Renal pelvis (tissue), 4 donors: ENCODE data around the gene HES6. TPM values are rescaled to one million over a fixed set of nuclear protein-coding genes. Genes with fewer than 3 reads are reported as not detected.
"Not testable (repeated sequence)": the region's sequence is repeated elsewhere in the genome, so short reads cannot be mapped to it uniquely, and the experiment has no call there.

Experiments used
- DNase-seq: peaks from one replicate; pipeline ENCODE4 v3.0.0-alpha.2; 2013
- polyA plus RNA-seq, 3 donors: library from polyadenylated mRNA; unstranded; fragments of 120-200 nt; gene quantifications; one replicate each; pipeline ENCODE4 v1.2.1, GENCODE V29; 2013; ENCODE audit not compliant: insufficient read length in 3 of 3

Gene HES6
- polyA plus RNA-seq, 3 donors = 8.5 to 10.4 (median 9.2) TPM

DNA sequence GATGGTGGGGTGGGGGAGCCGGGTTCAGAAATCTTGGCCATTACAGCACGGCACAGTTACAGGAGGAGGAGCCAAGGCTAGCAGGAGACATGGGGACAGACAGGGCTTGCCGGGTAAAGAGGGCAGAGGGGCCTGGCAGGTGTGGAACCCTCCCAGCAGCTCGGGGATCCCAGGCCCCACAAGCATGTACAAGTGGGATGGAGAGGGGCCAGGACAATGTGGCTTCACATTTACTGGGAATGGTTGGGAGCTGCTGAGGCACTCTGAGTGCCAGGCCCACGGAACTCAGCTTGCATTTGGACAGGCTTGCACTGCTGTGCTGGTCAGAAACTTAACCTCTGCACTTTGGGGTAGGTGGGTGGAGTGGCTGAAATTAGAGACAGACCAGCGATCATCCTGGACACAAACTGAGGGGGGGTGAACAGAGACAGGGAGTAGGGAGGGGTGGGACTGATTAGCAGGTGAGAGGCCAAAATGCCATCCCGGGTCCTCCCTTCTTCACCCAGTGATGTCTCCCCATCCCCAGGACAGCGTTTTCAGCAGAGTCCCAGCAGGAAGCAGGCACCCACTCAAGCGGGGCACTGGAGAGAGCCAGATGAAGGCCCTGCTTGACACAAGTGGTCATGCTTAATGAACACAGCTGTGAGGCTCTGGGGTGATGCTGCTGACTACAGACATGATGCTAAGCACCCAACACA, 38.9 kb upstream of the HES6 start:
- no peak for DNase-seq

DNA sequence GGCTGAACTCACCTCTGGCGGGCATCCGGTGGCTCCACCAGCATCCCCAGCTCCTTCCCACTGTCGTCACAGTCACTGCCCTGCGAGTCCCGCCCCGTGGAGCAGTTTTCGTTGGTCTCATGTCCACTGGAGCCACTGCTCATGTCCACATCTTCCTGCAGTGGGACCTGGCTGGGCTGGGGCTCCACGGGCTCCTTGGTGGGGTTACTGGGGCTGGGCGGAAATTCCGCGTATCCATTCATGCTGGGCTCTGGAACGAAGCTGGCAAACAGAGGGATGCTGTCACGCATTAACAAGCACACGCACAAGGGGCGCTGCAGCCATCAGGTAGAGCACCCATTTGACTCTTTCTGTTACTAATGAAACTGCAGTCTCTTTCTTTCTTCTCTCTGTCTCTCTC, 37.9 kb upstream of the HES6 start:
- DNase-seq = no peak

DNA sequence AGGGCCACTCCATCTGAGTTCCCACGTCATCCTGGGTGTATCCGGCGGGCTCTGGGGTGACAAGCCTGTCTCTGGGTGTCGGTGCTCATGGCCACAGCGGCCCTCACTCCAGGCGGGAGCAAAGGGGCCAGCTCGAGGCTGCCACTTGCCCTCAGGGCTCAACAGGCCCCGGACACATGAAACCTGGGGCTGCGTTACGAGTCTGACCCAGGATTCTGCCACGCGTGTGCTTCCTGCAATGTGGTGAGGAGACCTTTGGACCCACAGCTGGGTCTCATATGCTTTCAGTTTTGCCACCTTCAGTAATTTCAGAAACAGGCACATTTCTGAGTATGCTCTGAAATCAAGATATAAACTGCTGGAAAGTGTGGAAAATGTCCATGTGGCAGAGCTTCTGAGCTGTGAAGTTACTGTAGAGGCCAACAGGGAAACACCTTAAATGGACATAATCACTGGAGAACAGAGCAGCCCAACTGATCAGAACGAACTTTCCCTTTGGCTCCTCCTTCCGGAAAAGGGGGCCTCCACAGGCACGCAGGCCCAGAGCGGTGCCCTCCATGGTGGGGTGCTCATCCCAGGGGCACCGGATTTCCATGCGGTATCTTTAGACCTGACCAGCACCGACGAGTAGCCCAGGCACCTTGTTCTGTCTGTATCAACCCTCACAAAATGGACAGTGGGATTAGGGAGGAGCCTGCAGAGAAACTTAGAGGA, 34.5 kb upstream of the HES6 start:
- no peak for DNase-seq

DNA sequence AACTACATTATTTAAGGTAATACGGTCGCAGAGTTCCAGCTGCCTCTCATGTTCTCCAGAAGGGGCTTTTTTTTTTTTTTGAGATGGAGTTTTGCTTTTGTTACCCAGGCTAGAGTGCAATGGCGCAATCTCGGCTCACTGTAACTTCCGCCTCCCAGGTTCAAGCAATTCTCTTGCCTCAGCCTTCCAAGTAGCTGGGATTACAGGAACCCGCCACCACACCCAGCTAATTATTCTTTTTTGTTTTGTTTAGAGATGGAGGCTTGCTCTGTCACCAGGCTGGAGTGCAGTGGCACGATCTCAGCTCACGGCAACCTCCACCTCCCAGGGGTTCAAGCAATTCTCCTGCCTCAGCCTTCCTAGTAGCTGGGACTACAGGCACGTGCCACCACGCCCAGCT, 33.6 kb upstream of the HES6 start:
- not testable (repeated sequence) for DNase-seq

DNA sequence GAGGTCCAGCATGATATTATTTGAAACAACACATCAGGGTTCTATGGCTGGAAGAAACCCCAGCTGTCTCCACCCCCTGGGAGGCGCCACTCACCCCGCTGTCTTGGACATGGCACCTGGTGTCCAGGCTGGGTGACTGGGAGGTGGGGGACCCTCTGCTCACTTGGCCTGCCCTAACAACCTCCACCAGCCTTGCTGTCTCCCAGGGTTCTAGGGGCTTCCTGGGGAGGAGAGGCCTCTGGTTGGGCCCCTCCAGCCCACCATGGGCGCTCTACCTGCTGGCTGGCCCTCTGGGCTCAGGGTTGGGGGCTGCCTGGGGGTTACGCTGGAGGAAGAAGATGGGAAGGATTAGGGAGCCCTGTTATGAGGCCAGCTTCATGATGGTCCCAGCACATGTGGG, 32.3 kb upstream of the HES6 start:
- no peak for DNase-seq

DNA sequence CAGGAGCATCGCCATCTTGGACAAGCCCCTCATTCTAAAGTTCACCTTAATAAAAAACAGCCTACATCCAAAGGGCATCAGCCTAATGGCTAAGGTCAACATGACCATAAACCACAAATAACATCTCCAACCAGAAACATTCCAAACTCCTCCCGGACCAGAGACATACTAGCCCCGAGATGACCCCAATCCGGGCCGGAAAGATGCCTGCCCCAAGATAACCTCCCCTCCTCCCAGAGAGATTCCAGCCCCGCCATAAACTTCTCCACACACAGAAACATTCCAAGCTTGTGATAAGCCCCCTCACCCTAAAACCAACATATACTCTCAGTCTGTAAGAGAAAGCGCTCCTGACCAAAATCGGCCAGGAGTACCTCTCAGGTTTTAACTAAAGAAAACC, 31.8 kb upstream of the HES6 start:
- DNase-seq = not testable (repeated sequence)

DNA sequence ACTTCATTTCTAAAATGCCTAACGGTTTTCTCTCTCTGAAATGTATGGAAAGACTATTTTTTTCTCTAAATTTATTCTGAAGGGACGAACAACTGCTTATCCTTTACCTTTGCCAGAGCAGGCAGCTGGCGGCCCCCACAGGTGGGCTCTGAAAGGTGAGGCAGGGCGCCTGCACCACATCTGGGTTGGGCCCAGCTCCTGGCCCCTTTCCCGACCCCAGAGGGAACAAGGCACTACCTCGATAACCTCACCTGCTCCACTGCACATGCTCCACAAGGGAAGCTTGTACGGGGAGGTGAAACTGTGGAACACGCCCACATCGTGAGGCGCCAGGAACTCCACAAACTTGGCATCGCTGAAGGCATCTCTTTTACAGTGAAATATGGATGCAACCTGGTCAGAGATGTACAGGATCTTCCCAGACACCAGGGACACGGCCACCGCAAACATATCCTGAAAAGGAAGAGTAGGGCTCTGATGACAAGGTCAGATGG, 31.3 kb upstream of the HES6 start:
- DNase-seq = no peak

DNA sequence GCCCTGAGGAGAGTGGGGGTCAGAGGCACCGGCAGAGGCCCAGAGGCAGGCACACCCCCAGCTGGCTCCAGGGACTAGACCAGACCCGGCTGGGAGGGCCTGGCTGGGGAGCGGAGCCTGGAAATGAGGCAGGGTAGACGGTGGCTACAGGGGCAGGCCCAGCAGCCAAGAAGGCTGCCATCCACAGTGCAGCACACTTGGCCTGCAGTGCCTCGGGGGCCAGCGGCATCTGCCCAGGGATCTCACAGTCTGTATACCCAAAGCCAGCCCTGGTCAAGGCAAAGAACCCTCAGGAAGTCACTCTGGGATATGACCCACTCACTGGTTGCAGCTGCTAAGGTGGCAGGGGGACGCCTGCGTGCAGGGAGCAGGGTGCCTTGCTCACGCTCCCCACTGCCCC, 30.8 kb upstream of the HES6 start:
- no peak for DNase-seq

DNA sequence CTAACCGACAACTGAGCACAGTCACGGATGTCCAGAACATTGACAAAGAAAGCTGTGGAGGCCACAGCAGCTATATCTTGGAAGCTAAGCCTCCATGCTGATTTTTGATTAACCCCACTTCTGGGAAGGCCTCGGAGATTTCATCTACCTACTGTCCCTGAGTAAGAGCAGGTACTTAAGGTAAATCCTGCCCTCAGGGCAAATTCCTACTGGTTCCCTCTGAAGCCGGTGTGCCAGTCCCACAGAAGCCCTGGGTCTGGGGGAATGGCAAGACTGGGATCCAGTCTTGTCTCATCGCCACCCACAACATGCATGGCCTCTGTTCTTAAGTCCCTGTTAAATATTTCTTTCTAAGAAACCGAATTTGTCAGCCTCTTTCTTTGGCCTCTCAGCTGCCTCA, 29.9 kb upstream of the HES6 start:
- no peak for DNase-seq

DNA sequence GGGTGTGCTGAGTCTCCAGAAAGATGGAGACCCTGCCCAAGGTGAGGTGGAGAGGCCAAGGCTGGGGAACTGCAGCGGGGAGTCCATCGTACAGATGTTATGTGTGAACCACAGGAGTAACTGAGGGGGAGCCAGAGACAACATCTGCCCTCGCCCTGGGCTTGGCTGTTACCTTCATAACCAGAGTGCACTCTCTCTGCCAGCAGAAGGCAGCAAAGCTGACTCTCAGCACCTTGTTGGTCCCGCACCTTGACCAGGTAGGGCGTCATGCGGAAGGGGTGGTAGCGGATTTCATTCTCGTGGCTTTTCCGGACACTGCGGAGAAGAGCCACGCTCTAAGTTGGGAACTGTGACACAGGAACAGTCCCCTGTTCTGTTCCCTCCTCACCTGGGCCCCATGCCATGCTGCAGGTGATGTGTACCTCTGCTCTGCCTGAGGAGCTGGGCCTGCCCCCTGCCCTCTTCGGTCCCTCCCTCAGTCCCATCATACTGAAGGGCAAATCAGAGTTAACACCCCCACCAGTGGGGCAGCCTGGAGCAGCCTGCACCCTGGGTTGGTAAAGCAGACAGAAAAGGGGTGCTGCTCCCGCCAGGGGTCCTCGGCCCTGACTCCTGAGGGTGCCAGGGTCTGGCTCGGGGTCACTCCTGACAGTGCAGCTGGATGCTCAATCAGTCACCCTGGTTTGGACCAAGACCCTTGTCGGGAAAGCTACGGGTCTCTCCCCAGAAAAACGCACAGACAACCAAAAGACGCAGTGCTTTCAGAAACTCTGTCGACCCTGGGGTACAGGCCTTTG, 28.2 kb upstream of the HES6 start:
- no peak for DNase-seq

DNA sequence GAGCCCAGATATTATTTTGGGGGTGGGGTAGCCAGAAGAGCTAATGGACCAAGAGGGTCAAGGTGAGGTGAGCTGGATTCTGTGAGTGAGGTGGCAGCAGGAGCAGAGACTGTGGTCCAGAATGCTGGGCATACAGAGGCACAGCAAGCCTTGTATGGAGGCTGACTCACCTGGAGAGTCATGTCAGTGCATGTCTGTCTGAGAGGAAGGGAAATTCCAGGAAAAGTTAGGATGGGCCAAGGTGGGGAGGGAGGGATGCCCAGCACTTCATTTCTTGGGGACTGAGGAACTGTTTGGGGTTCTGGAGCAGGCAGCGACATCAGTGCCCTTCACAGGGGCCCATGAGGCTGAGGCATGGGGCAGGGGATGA, 27.5 kb upstream of the HES6 start:
- DNase-seq = no peak

DNA sequence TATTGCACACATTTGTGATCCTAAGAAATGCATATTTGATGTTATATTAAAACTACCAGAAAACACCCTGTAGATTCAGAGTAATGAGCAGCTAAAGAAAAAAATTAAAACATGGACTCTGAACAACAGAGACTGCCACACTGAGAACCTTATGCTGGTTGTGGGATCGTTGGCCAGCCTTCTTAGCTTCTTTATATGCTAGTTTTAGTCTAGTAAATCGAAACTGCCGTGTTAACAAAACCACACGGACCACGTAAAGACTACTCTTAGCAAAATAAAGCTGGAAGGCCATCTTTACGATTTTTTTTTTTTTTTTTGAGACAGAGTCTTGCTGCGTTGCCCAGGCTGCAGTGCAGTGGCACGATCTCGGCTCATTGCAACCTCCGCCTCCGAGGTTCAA, 25.8 kb upstream of the HES6 start:
- no peak for DNase-seq

DNA sequence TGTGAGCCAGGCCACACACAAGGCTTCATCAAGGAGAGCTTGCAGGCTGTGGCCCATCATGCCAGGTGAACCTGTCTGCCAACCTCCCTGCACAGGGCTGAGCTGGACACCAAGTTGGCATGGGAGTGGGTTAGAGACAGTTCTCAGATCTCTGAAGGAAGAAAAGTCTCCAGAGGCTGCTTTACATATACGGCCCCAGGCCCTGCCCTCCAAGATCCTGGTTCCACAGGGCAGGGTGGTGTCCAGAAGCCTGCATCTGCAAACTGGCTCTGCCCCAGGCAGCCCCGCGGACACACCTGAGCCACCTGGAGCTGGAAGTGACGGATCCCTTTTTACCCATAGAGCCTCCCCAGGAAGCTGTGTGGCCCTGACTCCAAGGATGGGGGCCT, 24.2 kb upstream of the HES6 start:
- DNase-seq = no peak

DNA sequence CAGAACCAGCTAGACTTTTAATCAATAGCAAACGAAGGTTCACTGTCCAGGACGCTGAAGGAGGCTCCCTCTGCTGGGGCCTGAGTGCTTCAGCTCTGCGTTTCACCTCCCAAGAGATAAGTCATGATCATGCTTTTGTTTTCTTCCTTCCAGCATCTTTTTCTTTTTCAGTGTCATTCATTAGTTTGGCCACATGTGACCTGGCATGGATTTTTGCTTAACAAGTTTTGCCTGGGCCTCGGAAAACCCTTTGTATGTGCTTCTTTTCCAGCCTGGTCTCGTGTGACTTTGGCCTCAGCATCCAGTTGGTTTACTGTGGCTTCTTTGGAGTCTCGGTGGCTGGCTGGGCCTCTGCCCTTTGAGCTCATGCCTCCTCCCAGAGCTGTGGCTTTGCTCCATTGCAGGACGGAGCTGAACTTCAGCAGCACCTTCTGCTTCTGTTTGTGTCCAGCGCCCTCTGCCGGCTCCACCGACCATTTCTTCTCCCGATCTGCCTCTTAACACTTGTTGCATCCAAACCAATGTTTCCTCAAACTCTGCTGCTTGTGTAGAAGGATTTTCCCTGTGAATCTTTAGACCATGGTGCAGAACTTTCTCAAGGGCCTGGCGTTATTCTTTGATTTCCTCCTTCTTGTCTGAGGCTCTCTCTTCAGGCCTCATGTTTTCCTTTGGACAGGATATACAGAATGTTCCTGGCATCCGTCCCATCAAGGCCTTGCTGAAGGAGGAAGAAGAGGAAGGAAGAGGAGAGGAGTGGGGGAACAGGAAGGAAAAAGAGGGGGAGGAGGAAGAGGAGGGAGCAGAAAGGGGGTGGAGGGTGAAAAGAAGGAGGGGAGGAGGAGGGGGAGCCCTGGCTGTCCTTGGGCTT, 23.6 kb upstream of the HES6 start:
- peak; percentile 90 for DNase-seq

DNA sequence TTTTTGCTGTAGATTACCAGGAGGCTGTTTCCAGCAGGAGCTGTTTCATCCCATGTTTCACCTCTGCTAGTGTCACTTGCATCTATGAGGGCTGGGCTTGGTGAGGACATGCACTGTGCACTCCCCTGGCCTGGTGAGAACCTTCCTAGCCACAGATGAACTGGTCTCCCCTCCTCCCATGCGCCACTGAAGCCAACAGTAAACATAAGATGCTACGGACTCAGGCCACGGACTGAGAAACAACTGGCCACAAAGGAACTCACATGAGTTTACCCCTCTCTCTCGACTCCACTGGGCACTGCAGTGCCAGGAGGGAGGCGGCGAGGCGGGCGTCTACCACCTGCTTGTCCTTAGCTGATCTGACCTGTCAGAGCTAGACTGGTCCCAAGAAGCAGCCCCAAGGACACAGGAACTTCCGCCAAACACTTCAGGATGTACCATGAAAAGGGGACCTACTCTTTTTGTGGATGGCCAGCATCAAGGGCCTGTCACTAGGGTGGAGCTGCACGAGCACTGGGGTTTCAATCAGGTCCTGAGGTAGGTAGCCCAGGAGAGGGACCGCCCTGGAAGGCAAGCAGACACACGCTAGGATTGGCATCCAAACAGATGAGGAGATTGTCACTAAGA, 22.8 kb upstream of the HES6 start:
- no peak for DNase-seq

DNA sequence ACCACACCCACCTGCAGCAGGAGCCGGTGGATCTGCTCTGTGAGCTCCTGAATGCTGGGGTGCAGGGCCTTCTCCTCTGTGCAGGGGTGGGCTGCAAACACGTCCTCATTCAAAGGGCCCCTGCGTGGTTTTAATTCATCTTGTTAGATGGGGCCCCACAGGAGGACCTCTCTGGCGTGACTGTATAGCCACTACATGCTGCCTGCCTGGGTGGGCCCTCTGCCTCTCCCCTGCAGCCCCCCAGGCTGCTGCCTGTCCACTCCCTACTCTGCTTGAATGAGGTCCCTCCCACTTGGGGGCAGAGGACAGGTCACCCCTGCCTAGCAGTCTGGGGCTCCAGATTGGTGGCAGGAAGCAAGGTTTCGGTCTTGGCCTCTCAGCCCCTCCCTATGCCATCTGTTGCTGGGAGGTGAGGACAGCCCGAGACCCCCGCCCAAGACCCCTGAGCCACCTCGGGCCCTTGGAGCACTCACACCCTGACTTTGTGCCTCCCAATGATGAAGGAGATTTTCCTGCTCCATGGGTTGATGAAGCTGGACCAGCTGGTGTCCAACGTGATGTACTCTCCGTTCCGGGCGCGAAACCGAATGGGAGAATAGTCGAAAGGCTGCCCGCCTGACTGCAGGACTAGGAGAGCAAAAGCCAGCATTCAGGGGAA, 22.0 kb upstream of the HES6 start:
- no peak for DNase-seq

DNA sequence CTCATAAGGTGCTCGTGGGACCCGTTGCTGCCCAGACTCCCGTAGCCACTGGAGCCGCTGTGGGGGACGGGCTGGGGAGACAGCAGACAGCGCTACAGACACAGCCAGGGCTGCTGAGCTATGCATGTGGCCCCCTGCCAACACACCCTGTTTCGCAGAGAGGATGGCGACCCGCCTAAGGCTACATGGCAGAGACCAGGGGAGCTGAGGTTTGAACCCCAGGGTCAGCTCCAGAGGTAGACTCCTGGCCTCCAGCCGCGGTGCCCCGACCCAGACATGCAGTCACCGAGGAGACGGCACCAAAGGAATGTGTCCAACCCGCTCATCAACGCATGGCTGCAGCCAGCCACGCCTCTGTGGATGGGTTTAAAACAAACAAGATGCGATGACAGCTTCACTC, 21.0 kb upstream of the HES6 start:
- DNase-seq = no peak

DNA sequence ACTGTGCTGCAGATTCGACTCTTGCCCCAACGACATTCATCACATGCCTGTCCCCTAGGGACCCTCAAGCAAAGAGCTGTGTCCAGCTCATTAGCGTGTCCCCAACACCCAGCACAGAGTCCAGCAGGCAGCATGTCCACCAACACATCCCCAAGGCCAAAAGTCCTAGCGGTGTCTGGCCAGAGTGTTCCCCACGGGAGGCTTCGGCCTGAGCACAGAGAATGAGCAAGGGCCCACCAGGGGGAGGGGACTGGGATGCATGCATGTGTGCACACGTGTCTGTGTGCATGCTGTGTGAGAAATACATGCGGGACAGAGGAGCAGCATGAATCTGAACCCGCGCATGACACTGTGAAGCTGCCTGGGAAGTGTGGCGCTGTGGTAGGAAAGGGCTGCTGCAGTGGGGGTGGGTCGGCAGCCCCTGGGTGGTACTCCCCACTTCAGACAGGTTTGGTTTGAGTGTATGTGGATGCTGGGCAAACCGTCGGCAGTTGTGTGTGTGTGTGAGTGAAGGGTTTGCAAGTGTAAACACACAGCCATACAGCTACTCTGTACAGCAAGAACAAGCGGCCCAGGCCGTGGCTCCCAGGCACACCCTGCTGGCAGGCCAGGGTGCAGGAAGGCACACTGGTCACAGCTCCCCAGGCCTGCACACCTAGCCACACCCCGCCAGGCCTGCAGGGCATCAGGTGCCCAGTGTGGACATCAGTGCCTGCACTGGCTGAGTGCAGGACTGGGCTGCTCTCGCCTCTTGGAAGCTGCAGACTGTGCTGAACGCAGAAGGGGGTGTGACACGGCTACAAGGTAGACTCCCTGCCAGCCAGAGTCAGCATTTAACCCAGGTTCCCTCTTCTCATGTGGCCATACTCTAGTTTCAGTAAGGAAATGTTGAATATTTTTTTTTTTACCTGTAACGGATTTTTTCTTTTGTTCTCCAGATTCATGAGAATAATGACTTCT, 19.5 kb upstream of the HES6 start:
- no peak for DNase-seq
